OCI-M2 (cell line): Measurements from ENCODE around the gene NEK2.

ENCODE experiments used
- DNase-seq: peaks from one replicate; lab custom pipeline; 2025; ENCODE audit not compliant: unreplicated experiment; lab: John Stamatoyannopoulos, UW

The NEK2 gene

DNA sequence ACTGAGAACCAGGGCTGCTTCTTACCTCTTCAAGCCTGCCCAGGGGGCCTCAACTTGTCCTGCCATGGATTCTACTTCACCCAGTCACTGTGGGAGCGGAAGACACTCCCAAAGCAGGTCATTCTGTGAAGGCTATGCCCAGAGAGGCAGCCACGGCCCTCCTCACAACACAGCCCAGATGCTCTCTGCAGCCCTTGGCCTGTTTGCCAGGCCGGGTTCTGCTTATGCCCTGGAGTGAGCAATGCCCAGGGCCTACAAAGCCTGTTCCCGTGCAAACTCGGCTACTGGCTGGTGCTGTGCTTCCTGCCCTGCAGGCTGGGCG is 62.7 kb downstream of the NEK2 start:
- DNase-seq, result no peak
